Erythroblast (primary cell): ENCODE results near the gene TMEM204.

Source experiments
- DNase-seq, 2 experiments: peaks; one replicate each; lab custom pipeline; 2025; lab: John Stamatoyannopoulos, UW
- GATA1 ChIP-seq: IDR thresholded peaks from 2 replicates; pipeline ENCODE4 v1.6.1; 2011; ENCODE audit warnings: low read depth, mild to moderate bottlenecking, control low read depth, low read length, moderate library complexity
- POLR2A ChIP-seq: IDR thresholded peaks from 2 replicates; pipeline ENCODE4 v1.6.1; 2011; ENCODE audit warnings: mild to moderate bottlenecking, low read length

The TMEM204 gene

DNA sequence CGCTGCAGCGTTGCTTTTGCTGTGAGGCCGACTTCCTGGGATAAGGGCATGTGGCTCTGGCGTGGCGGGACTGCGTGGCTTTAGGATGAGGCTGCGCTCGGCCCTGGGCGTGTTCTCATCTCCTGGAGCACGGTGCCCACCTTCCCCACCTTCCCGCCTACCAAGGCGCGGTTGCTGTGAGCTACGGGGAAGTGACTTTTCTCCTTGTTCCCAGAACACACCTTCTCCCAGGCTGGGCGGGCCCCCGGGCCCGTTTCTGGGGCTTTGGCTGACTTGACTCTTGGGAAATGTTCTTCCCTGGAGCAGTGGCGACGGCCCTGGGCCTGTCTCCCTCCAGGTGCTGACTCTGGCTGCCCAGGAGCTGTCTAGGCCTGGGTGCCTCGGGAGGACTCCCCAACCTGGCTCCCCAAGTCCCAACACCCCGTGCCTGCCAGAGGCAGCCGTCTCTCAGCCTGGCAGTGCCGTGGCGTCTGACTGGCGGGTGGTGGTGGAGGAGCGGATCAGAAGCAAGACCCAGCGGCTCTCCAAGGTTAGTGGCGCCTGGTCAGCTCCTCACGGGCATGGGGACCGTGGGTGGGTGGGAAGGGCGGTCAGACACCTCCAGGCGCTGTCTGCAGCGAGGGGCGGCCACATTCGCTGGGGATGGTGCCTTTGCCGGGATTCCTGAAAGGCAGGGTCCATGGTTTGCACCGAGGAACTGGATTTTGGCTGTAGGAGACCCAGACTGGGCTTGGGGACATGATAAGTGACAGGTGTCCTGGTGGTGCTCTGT lies 28.2 kb upstream of the TMEM204 start:
- DNase-seq = no peak
- no peak for TF ChIP-seq GATA1
- TF ChIP-seq POLR2A = no peak

- DNase-seq = no peak
- TF ChIP-seq GATA1 = no peak
- no peak for TF ChIP-seq POLR2A
Observed at GRCh38 chr16:1505912-1506311, 27.6 kb upstream of the TMEM204 start.

GRCh38 chr16:1506494-1507213 lies 26.8 kb upstream of the TMEM204 start:
- no peak for DNase-seq
- no peak for TF ChIP-seq POLR2A
- TF ChIP-seq GATA1 = no peak

- TF ChIP-seq GATA1 = no peak
- no peak for TF ChIP-seq POLR2A
- no peak for DNase-seq
Observed at GRCh38 chr16:1508494-1509187, 24.8 kb upstream of the TMEM204 start.

GRCh38 chr16:1509307-1510221 lies 23.9 kb upstream of the TMEM204 start:
- DNase-seq = no peak
- TF ChIP-seq POLR2A = no peak
- no peak for TF ChIP-seq GATA1

GRCh38 chr16:1510272-1510671 lies 23.2 kb upstream of the TMEM204 start:
- TF ChIP-seq GATA1 = no peak
- no peak for DNase-seq

DNA sequence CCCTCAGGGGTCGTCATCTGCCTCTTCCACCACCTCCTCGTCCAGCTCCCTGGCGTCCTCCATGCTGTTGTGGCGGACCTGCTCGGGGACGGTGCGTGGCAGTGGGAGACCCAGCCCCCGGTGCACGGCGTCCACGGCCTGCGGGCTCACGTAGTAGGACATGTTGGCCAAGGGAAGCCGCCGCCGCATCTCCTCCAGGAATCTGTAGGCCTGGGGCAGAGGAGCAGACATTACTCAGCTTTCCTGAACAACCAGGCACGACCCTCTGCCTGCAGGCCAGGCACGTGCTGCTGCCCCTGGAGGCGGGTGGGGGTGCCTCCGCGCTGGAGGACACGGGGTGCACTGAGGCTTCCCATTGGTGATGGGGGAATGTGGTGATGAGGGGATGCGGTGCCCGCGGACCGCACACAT lies 22.5 kb upstream of the TMEM204 start:
- TF ChIP-seq GATA1 = no peak
- no peak for TF ChIP-seq POLR2A
- no peak for DNase-seq

DNA sequence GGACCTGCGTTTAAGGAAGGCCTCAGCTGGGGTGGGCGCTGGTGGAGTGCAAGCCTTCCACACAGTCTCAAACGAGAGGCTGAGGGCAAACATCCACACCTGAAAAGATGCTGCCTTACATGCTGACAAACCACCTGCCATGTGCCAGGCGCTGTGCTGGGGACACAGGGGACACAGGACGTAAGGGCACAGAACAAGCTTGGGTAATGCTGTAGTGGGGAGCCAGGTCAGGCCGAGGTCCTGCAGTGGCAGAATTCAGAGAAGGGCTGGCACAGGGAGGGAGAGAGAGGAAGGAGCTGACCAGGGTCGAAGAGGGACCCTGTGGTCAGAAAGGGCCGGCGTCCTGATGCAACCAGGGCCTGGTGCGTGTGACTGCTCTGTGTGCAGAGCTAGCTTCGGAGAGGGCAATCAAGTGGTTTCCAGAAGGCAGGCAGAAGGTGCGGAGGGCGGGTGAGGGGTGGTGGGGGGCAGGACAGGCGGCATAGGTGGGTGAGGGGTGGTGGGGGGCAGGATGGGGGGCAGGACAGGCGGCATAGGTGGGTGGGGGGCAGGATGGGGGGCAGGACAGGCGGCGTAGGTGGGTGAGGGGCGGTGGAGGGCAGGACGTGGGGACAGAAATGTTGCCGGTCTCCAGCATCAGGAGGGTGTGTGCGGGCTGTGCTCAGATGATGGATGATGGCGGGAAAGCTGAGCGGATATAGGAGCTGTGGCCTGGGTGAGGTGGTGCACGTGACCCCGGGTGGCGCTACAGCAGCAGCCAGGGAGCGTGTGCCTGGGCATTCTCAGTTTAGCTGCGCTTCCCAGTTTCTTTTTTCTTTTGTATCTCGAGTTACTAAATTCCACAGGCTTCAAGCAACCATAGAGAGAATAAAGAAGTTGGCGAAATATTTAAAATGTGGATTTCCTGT lies 21.6 kb upstream of the TMEM204 start:
- TF ChIP-seq GATA1 = no peak
- TF ChIP-seq POLR2A = no peak
- no peak for DNase-seq

- TF ChIP-seq GATA1 (no peak), POLR2A (no peak)
- no peak for DNase-seq
Observed at GRCh38 chr16:1512774-1513173, 20.7 kb upstream of the TMEM204 start.

GRCh38 chr16:1514507-1514906 lies 19.0 kb upstream of the TMEM204 start:
- no peak for DNase-seq
- TF ChIP-seq POLR2A (no peak), GATA1 (no peak)

DNA sequence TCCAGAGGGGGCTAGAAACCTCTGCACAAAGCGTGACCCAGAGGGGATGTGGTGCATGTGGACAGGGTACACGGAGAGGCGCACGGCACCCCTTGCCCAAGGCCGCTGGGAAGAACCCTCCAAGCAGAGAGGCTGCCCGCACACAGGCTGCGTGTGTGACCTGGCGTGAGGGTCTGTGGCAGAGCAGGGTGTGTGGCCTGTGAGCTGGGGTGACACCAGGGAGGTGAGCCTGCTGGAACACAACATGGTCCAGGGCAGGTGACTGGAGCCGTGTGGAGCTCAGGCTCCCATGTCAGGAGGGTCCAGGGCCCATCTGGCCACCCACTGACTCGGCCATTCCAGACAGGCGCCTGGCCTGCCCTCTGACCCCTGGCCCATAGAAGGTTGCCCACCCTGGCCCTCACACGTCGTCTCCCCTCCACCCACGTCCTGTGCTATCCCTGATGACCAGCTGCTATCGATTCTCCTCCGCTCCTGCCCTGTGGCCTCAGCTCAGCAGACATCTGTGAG lies 14.8 kb upstream of the TMEM204 start:
- TF ChIP-seq POLR2A (no peak), GATA1 (no peak)
- no peak for DNase-seq

DNA sequence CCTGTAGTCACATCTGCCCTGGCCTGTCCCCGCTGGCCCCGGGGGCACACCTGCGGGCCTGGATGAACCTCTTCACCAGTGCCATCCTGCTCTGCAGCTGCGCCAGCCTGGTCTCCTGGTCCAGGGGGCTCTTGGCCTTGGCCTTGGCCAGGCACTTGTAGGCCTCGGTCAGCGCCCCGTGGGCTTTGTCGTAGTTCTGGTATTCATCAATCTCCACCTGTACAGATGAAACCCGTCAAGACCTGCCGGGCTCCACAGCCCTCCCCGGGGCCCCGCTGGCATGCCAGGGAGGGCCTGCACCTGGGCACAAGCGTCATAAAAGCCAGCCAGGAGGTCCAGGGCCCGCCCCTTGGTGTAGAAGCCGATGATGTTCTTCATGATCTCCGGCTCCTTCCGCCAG lies 13.6 kb upstream of the TMEM204 start:
- TF ChIP-seq POLR2A = no peak
- no peak for TF ChIP-seq GATA1
- no peak for DNase-seq
